ENCODE data around the gene TCF7.

Gene TCF7

DNA sequence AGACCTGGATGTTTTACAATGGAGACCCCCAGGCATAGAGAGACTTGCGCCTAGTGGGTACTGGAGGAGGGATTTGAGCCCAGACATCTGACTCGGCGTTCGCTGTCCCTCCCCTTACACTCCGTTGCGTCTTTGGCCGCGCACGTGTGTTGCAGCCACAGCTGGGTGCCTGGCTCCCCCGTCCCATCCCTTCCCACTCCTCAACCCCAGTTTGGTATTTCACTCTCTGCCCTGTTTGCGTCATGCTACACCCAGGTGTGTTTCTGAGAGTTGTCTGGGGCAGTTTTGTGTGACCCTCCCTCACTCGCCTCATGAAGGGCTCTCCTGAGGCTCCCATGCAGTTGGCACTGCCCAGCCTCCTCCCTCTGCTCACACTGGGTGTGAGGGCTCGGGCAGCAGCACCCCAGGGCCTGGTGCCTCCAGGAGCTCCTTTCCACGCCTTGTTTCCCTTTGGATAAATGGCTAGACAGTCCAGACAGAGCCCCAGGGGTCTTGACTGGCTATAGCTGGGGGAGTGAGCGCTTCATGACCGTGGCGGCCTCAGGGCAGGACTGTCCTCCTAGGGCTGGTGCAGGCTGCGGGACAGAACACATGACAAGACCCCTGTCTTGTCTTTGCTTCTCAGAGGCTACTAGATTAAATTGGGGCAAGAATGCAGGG lies 13.6 kb downstream of the TCF7 start:
- H3K36me3 ChIP-seq (ENCODE audit: insufficient read depth, insufficient read length, low read length), result peaks cover 26% of the 10 kb centered on the region
- no peak for TF ChIP-seq ZNF274 (IDR thresholded peaks at IDR 0.05; ENCODE audit: low read depth, low read length)
- TF ChIP-seq YY1 (IDR thresholded peaks at IDR 0.05; ENCODE audit: insufficient read depth, insufficient read length), result no peak
- TF ChIP-seq SUZ12 (IDR thresholded peaks at IDR 0.05; ENCODE audit: extremely low read depth, insufficient read depth, insufficient read length), result no peak

DNA sequence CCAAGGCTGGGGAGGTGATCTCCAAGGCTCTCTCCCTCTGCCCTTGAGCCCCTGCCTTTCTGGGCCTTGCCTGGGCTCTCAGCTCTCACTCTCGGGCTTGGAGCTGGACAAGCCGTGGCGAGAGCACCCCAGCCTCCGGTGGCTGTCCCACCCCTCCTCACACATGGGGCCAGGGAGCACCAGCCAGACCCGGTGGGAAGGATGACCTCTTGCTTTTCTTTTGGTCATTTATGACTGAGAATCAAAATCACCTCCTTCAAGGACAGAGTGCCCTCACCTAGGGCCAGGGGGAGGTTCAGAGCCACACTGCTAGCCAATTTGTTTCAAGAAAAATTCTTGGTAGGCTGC lies 14.1 kb downstream of the TCF7 start:
- Histone ChIP-seq H3K4me1 (ENCODE audit: insufficient read depth, insufficient read length) (peaks cover 4% of the 10 kb centered on the region), H3K36me3 (ENCODE audit: insufficient read depth, insufficient read length, low read length) (peaks cover 27% of the 10 kb centered on the region), H3K9me3 (ENCODE audit: insufficient read depth, low read length) (no peaks in the 10 kb centered on the region), H3K9ac (ENCODE audit: insufficient read length, low read depth) (no peak overlapping the region), H3K4me3 (ENCODE audit: insufficient read length, low read depth) (no peak overlapping the region), H3K27me3 (ENCODE audit: insufficient read depth, insufficient read length) (no peaks in the 10 kb centered on the region)
- DNase-seq (ENCODE audit: low read depth, low spot score), result no peak
- no peak for TF ChIP-seq ZNF274 (IDR thresholded peaks at IDR 0.05; ENCODE audit: low read depth, low read length)
- no peak for TF ChIP-seq SUZ12 (IDR thresholded peaks at IDR 0.05; ENCODE audit: extremely low read depth, insufficient read depth, insufficient read length)
- TF ChIP-seq YY1 (IDR thresholded peaks at IDR 0.05; ENCODE audit: insufficient read depth, insufficient read length), result no peak

More for the DNA sequence above, 13.6 kb downstream of the TCF7 start:
- no peak for DNase-seq (ENCODE audit: low read depth, low spot score)
- Histone ChIP-seq H3K9me3 (ENCODE audit: insufficient read depth, low read length) (no peaks in the 10 kb centered on the region), H3K4me1 (ENCODE audit: insufficient read depth, insufficient read length) (peaks cover 4% of the 10 kb centered on the region), H3K9ac (ENCODE audit: insufficient read length, low read depth) (no peak overlapping the region), H3K4me3 (ENCODE audit: insufficient read length, low read depth) (no peak overlapping the region), H3K27me3 (ENCODE audit: insufficient read depth, insufficient read length) (no peaks in the 10 kb centered on the region)

DNA sequence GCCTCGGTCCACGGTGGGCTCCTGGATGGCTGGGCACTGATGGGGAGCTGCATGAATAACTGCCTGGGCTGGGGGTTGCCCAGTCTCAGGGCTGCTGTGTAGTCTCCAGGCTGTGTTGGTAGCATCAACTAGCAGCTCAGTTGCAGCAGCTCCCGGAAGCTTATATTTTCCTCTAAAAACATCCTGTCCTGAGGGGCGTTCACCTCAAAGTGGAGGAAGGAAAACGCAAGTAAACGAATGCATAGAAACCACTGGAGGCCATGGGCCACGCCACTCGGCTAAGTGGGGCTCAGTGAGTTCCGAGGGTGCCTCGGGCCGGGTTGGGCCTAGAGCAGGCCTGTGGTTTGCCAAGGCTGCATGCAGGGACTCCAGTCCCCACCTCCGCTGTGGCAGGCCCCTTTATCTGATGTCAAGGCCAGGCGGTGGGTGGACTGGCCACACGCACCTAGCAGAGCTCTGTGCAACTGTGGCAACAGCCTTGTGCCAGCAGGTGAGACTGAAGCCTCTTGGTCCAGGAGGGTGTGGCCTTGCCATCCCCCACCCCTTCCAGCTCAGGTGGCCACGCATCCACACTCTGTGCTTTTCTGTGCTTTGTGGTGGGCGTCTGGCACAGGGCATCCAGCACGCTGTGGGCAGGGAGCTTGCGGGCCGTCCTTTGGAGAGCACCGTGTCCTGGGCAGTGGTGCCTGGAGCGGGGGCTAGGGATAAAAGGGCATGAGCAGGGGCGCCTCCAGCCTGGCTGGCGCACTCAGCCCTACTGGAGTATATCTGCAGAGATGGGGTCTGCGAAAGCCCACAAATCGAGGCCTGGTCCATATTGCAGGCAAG lies 15.1 kb downstream of the TCF7 start:
- TF ChIP-seq YY1 (IDR thresholded peaks at IDR 0.05; ENCODE audit: insufficient read depth, insufficient read length), result no peak
- H3K4me3 ChIP-seq (ENCODE audit: insufficient read length, low read depth), result no peak overlapping the region
- H3K9ac ChIP-seq (ENCODE audit: insufficient read length, low read depth), result no peak overlapping the region
- H3K9me3 ChIP-seq (ENCODE audit: insufficient read depth, low read length), result no peaks in the 10 kb centered on the region
- H3K27me3 ChIP-seq (ENCODE audit: insufficient read depth, insufficient read length), result no peaks in the 10 kb centered on the region
- H3K4me1 ChIP-seq (ENCODE audit: insufficient read depth, insufficient read length), result peaks cover 4% of the 10 kb centered on the region
- no peak for DNase-seq (ENCODE audit: low read depth, low spot score)
- peaks cover 31% of the 10 kb centered on the region for H3K36me3 ChIP-seq (ENCODE audit: insufficient read depth, insufficient read length, low read length)

DNA sequence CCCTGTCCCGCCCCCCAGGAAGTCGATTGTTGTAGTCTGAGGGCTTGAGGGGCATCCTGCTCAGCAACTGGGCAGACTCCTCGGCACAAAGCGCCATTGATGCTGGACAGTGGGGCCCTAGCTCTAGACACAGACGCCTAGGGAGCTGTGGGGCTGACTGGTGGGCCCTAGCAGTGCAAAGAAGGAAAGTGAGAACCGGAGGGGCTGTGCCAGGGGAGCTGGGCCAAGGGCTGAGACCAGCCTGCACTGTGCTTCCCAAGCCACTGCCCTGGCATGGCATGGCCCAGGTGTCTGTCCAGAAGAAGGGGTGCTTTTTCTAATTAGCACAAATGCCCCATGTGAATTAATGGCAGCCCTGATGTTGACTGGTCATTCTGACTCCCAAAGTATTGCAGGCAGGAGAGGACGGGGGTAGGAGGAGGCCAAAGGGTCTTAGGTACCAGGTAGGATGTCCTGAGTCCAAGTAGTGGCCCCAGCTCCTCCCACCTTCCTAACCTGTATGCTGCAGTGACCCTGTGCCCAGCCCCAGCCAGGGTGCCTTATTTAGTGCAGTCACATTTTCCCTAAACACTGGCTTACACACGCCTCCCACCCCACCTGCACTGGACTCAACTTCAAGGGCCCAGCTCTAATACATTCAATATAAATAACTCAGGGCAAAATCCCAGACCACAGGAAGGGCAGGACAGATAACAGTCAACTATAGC lies 15.9 kb downstream of the TCF7 start:
- peaks cover 4% of the 10 kb centered on the region for H3K4me1 ChIP-seq (ENCODE audit: insufficient read depth, insufficient read length)
- no peaks in the 10 kb centered on the region for H3K27me3 ChIP-seq (ENCODE audit: insufficient read depth, insufficient read length)
- DNase-seq (ENCODE audit: low read depth, low spot score), result no peak
- TF ChIP-seq SUZ12 (IDR thresholded peaks at IDR 0.05; ENCODE audit: extremely low read depth, insufficient read depth, insufficient read length) (no peak), YY1 (IDR thresholded peaks at IDR 0.05; ENCODE audit: insufficient read depth, insufficient read length) (no peak), ZNF274 (IDR thresholded peaks at IDR 0.05; ENCODE audit: low read depth, low read length) (no peak)
- H3K9me3 ChIP-seq (ENCODE audit: insufficient read depth, low read length), result no peaks in the 10 kb centered on the region
- no peak overlapping the region for H3K9ac ChIP-seq (ENCODE audit: insufficient read length, low read depth)
- peaks cover 31% of the 10 kb centered on the region for H3K36me3 ChIP-seq (ENCODE audit: insufficient read depth, insufficient read length, low read length)
- no peak overlapping the region for H3K4me3 ChIP-seq (ENCODE audit: insufficient read length, low read depth)

DNA sequence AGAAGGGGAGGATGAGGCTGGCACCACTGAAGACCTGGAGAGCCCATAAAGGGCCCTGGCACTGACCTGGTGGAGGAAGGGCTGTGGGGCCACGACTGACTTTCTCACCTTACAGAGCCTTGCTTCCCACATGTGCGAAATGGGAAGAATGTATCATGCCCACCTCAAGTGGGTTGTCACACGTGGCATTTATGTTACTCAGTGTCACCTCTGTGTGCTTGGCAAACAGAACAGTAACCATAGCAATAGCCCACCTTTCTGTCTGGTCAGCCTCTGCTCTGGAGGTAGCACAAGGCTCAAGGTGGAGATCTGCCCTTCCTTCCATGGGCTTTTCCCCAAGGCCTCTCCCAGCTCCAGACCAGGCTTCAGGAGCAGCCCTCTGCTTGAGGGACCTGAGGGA lies 16.7 kb downstream of the TCF7 start:
- Histone ChIP-seq H3K9me3 (ENCODE audit: insufficient read depth, low read length) (no peaks in the 10 kb centered on the region), H3K4me3 (ENCODE audit: insufficient read length, low read depth) (no peak overlapping the region), H3K27me3 (ENCODE audit: insufficient read depth, insufficient read length) (no peaks in the 10 kb centered on the region), H3K4me1 (ENCODE audit: insufficient read depth, insufficient read length) (peaks cover 4% of the 10 kb centered on the region), H3K9ac (ENCODE audit: insufficient read length, low read depth) (no peak overlapping the region), H3K36me3 (ENCODE audit: insufficient read depth, insufficient read length, low read length) (peaks cover 39% of the 10 kb centered on the region)
- DNase-seq (ENCODE audit: low read depth, low spot score), result no peak
- TF ChIP-seq SUZ12 (IDR thresholded peaks at IDR 0.05; ENCODE audit: extremely low read depth, insufficient read depth, insufficient read length), result no peak
- no peak for TF ChIP-seq YY1 (IDR thresholded peaks at IDR 0.05; ENCODE audit: insufficient read depth, insufficient read length)
- TF ChIP-seq ZNF274 (IDR thresholded peaks at IDR 0.05; ENCODE audit: low read depth, low read length), result no peak

DNA sequence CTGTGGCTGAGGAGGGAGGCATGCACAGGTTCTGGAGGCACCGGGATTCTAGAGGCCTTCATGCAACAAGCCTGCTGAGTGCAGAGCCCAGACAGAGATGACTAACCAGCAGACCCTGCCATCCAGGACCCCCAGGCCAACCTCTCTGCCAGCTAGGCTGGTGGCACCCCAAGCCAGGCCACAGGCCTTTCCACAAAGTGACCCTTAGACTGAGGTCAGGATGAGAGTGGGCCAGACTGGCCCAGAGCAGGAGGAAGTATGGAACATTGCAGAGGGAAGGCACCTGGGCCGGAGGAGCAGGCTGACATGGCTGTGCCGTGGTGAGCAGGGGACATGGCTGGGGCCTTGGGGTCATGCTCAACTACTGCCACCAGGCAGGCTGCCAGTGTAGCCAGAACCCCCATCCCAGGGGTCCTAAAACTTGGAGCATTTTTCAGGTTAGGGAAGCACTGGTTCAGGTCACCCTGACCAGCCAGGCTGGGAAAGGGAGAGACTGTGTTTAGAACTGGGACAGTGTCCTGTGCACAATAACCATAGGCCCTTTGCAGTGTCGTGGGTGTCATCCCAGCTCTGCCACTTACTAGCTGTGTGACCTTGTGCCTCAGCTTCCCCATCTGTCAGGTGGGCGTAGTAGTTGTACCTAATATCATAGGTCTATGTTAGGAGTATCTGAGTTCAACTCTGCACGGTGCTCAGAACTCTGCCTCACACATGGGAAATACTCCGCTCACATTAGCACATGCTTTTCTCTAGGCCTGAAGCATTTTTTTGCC lies 17.3 kb downstream of the TCF7 start:
- Histone ChIP-seq H3K4me1 (ENCODE audit: insufficient read depth, insufficient read length) (peaks cover 4% of the 10 kb centered on the region), H3K4me3 (ENCODE audit: insufficient read length, low read depth) (no peak overlapping the region), H3K9me3 (ENCODE audit: insufficient read depth, low read length) (no peaks in the 10 kb centered on the region), H3K27me3 (ENCODE audit: insufficient read depth, insufficient read length) (no peaks in the 10 kb centered on the region), H3K9ac (ENCODE audit: insufficient read length, low read depth) (no peak overlapping the region), H3K36me3 (ENCODE audit: insufficient read depth, insufficient read length, low read length) (peaks cover 45% of the 10 kb centered on the region)
- TF ChIP-seq SUZ12 (IDR thresholded peaks at IDR 0.05; ENCODE audit: extremely low read depth, insufficient read depth, insufficient read length), result no peak
- no peak for DNase-seq (ENCODE audit: low read depth, low spot score)

Measured in NT2/D1 (cell line).